Islet of Langerhans (tissue), 1 donor: ENCODE data around the gene NRROS.

ENCODE experiments used
- FAIRE-seq: peaks from one replicate; lab custom pipeline; 2011; peaks lifted over from hg19 to GRCh38; lab: Jason Lieb, UNC

Gene NRROS

GRCh38 chr3:196650740-196651311, 11.3 kb downstream of the NRROS start:
- FAIRE-seq = no peak

DNA sequence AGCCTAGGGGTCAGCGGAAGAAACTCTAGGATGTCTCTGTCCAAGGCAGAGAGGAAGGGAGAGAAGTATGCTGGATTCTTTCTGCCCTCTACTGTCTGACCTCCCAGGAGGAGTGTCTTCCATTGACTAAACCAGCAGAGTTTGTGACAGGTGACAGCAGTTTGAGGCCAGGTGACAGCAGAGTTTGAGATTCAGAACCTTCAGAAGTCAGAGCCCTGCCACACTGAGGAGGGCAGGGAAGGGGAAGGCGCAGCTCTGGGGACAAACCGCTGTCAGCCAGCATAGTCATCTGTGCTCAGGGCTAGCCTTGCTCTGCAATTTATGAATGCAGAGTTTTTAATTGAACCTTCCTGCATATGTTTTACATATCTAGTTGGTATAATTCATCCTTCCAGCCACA, 12.3 kb downstream of the NRROS start:
- FAIRE-seq = no peak

DNA sequence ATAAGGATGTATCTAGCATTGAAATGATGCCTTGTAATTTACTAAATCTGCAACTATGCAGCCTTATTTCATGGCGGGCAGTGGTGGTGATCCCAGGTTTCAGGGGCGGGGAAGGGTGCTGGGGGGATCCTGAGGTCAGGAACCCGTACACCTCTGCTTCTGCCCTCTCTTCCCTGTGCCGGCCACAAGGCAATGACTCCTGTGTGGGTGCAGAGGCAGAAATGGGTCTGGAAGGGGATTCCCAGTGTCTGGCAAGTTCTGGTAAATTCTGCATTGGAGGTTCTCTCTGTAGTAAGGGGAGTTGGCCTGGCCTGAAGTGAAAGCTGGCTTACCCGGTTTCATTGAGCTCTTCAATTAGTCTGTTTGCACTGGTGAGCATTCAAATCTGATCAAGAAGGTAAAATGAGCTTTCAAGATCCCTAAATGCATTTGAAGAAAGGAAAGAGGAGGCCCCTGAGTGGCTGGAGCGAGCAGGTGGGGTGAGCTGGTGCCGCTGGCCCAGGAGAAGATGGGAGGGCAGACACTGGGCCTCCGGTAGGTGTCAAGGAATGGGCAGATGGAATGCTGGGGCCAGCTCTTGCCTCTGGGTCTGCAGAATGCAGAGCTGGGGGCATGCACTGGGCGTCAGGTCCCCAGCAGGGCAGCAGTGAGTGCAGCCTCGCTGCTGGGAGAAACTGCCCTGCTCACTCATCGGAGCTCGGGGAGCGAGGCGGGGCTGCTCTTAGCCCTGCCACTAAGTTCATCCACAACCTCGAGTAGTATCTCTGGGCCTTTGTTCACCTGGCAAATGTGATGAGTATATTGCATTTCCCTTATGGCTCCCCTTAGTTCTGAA, 13.7 kb downstream of the NRROS start:
- no peak for FAIRE-seq

DNA sequence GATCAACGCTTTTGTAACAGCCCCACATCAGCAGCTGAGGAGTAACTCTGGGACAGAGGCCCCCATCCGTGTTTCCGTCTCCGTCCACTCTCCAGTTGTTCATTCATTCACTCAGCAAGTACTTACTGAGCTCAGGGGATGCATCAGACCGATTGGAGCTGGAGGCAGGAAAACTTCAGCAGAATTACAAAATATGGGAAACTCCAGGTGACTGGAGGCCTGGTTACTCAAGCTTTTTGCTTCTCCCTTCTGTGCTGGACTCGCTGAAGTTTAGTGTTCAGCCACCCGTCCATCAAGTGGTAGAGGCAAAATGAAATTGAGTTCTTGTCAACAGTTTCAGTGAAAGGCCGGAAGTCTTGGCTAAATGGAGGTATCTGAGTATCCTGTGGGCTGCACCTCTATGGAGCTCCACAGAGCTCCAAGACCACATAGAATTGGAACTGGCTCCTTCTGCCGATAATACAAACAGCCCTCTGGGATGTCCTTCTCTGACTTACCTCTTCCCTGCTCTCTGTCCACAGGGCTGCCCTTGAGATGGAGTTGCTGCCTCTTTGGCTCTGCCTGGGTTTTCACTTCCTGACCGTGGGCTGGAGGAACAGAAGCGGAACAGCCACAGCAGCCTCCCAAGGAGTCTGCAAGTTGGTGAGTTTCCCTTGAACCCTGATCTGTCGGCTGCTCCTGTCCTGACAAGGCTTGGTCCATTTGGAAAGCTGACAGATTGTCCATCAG, 14.7 kb downstream of the NRROS start:
- no peak for FAIRE-seq

DNA sequence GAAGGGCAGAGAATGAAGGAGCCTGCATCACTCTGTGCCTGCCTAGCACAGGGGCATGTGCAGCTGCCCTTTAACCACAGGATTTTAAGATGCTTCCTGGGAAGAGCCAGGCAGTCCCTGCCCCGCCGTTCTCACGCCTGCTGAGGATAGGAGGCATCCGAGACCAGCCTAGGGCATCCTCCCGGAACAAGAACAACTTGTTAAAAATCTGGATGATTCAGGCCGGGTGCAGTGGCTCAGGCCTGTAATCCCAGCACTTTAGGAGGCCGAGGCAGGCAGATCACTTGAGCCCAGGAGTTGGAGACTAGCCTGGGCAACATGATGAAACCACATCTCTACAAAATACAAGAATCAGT, 15.2 kb downstream of the NRROS start:
- no peak for FAIRE-seq

DNA sequence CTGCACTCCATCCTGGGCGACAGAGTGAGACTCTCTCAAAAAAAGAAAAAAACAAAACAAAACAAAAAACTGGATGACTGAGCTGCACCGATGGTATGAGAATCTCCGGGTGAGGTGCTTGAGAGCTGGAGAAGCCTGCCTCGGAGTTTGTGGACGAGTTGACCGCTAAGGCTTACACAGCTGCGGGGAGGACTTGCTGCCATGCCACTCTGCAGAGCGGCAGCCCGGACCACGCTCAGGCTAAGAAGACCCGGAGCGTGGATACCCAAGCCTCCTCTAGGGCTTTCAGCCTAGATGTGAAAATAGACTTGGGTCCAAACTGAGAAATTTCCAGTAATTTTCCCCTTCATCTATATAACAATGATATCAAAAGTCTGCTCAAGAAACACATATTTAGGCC, 16.0 kb downstream of the NRROS start:
- FAIRE-seq = no peak

DNA sequence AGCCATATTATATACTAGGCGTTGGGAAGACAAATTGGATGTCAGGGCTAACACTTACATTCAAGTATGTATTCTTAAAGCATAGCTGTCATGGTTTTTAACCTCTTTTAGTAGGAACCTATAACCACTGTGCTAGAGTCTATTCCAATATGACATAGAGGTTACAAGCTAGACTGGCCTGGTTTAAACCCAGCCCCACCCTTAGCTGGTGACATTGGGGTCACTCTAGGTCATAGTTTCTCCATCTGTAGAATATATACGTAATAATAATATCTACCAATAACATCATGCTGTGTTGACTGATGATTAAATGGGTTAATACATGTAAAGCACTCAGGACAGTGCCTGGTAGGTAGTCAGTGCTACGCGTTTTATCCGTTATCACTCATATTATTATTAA, 16.7 kb downstream of the NRROS start:
- no peak for FAIRE-seq

- FAIRE-seq = no peak
Observed at GRCh38 chr3:196659901-196660351, 20.4 kb downstream of the NRROS start.

DNA sequence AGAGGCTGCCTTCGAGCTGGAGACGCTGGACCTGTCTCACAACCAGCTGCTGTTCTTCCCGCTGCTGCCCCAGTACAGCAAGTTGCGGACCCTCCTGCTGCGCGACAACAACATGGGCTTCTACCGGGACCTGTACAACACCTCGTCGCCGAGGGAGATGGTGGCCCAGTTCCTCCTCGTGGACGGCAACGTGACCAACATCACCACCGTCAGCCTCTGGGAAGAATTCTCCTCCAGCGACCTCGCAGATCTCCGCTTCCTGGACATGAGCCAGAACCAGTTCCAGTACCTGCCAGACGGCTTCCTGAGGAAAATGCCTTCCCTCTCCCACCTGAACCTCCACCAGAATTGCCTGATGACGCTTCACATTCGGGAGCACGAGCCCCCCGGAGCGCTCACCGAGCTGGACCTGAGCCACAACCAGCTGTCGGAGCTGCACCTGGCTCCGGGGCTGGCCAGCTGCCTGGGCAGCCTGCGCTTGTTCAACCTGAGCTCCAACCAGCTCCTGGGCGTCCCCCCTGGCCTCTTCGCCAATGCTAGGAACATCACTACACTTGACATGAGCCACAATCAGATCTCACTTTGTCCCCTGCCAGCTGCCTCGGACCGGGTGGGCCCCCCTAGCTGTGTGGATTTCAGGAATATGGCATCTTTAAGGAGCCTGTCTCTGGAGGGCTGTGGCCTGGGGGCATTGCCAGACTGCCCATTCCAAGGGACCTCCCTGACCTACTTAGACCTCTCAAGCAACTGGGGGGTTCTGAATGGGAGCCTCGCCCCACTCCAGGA, 21.1 kb downstream of the NRROS start:
- no peak for FAIRE-seq

DNA sequence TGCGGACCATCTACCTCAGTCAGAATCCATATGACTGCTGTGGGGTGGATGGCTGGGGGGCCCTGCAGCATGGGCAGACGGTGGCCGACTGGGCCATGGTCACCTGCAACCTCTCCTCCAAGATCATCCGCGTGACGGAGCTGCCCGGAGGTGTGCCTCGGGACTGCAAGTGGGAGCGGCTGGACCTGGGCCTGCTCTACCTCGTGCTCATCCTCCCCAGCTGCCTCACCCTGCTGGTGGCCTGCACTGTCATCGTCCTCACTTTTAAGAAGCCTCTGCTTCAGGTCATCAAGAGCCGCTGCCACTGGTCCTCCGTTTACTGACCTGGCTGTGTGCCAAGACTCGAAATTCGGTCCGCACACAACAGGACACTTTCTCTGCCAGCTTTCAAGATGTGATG, 21.9 kb downstream of the NRROS start:
- FAIRE-seq = no peak

DNA sequence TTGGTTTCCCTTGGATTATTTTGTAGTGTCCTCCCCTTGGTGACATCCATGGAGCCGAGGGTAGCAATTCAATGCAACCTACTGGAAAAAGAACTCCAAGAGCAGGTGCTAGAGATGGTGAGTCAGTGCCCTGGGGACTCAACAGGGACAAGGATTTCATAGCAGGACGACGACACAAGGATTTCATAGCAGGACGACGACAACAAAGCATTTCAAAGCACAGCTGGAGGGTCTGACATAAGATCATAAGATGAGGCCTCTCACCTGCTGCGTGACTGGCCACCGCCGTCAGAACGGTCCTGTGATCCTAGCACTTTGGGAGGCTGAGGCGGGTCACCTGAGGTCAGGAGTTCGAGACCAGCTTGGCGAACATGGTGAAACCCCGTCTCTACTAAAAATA, 22.5 kb downstream of the NRROS start:
- no peak for FAIRE-seq

DNA sequence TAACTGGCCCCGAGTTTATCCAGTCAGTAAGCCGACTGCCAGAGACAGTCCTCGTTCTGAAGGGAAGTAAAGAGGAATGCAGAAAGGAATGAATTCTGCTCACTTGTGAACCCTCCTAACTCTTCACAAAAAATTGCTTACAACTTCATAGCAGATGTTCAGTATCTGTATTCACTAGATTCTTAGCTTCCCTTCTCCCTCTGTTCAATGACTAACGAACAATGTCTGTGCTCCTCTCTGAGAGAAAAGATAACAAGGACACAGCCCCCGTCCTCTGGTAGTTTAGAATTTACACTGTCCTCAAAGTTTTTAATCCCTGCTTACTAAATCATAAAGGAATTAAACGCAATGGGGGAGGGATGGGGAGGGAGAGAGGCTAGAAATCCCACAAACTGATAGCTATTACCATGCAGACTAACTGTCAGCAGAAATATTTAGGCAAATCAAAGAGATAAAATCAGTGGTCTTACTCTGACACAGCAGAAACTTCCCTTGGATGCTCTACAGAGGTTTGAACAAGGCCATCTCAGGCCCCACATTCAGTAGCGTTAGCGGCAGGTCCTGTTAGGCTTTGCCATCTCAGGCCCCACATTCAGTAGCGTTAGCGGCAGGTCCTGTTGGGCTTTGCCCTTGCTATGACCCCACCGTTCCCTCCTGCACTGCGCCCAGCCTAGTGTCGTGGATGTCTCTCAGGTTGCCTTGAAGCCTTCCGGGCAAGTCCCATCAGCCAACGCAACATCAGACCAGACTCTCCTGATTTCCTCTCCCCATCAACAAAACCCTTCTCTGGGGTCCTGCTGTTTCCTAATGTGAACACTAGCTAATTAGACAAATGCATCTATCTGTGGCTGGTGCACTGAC, 23.4 kb downstream of the NRROS start:
- no peak for FAIRE-seq

DNA sequence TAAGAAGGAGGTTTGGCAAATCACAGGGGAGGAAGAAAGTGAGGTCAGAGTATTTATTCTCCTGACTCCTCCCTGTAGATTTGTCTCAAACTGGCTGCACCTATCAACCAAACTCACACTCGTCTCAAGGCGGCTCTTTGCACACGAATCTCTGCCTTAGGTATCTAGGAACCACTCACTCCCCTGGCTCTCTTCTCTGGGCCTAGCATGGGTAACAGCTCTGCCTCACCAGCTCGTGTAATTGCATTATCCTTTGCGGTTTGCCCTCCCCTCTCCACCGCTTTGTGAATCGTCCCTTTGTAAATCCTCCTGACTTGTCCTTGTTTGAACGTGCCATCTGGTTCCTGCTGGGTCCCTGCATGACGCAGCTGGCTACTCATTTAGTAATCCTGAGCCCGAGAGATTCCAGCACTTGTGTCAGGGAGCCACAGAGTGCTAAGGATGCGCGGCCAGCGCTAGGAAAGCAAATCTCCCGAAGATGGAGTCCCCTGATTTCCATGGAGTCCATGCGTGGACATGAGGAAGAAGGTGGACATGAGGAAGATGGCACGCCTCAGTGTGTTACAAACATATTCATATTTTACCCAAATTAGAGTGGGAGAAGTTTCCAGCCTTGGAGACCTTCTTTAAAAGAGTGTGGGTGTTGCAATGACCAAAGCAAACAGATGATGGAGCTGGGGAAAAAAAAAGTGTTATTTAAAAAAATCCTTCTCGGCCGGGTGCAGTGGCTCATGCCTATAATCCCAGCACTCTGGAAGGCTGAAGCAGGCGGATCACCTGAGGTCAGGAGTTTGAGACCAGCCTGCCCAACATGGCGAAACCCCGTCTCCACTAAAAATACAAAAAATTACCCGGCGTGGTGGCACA, 26.7 kb downstream of the NRROS start:
- FAIRE-seq = no peak

DNA sequence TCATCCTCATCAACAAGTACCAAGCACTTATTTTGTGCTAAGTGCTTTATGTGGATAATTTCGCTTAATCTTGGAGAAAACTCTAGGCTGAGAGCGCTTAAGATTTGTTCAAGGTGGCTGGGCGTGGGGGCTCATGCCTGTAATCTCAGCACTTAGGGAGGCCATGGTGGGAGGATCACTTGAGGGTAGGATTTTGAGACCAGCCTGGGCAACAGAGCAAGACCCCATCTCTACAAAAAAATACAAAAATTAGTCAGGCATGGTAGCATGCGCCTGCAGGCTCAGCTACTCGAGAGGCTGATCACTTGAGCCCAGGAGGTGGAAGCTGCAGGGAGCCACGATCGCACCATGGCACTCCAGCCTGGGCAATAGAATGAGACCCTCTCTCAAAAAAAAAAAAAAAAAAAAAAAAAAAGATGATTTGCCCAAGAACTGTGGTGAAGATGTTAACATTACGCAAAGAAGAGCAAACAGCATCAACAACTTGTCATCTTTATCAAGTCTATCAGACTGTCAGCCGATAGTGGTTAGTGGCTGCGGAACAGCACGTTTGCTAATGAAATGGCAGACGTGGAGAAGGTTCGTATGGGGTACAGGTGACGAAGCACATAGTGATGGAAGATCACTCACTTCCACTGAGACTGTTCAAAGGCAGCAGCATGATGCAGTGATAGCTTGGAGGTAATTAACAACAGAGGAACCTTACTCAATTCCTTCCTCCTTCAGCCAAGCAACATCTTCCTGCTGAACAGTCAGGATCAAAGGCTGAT, 27.7 kb downstream of the NRROS start:
- no peak for FAIRE-seq

DNA sequence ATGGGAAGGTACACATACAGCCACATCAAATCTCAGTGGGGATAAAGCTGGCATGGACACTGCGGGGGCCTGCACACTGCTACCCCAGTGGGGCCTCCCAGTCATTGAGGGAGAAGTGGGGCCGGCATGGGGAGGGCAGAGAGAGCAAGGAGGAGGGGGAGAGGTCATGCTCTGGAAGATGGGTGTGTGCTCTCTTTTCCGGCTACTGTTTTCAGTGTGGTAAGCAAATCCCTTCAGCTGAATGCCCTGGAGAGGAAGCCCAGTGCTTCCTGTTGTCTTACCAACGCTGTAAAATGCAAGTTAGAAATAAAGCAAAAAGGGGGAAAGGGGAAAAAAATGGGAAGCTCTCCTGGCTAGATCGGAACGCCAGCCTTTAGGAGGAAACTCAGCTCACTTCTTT, 30.8 kb downstream of the NRROS start:
- no peak for FAIRE-seq

- FAIRE-seq = no peak
Observed at GRCh38 chr3:196673632-196674031, 34.1 kb downstream of the NRROS start.

- no peak for FAIRE-seq
Observed at GRCh38 chr3:196677353-196677752, 37.9 kb downstream of the NRROS start.

- no peak for FAIRE-seq
Observed at GRCh38 chr3:196677931-196678330, 38.4 kb downstream of the NRROS start.

- no peak for FAIRE-seq
Observed at GRCh38 chr3:196684548-196685407, 45.3 kb downstream of the NRROS start.
